NCI-H82 (cell line): ENCODE results near the gene FGF16.
"Not testable (repeated sequence)": the region's sequence is repeated elsewhere in the genome, so short reads cannot be mapped to it uniquely, and the experiment has no call there.

Source experiments
- DNase-seq: peaks from one replicate; lab custom pipeline; 2025; lab: John Stamatoyannopoulos, UW

The FGF16 gene

GRCh38 chrX:77447653-77448569, 722 bp downstream of the FGF16 start:
- no peak for DNase-seq

GRCh38 chrX:77450415-77450814, 3.2 kb downstream of the FGF16 start:
- peak; percentile 42 for DNase-seq

GRCh38 chrX:77450996-77451395, 3.8 kb downstream of the FGF16 start:
- DNase-seq, result peak; percentile 2

GRCh38 chrX:77453190-77453589, 6.0 kb downstream of the FGF16 start:
- no peak for DNase-seq

GRCh38 chrX:77455437-77455836, 8.2 kb downstream of the FGF16 start:
- no peak for DNase-seq

- no peak for DNase-seq
Measured at GRCh38 chrX:77484045-77484444, 36.9 kb downstream of the FGF16 start.

GRCh38 chrX:77493677-77494553, 46.7 kb downstream of the FGF16 start:
- DNase-seq, result peak; percentile 98

- not testable (repeated sequence) for DNase-seq
Measured at GRCh38 chrX:77500164-77500563, 53.0 kb downstream of the FGF16 start.

- DNase-seq, result peak; percentile 41
Measured at GRCh38 chrX:77502951-77503525, 55.8 kb downstream of the FGF16 start.

- no peak for DNase-seq
Measured at GRCh38 chrX:77505227-77505626, 58.0 kb downstream of the FGF16 start.
